Tibial artery (tissue), 4 donors: ENCODE data around the gene ESRRA.

ENCODE experiments used
- DNase-seq, 2 donors: peaks; one replicate each; pipeline ENCODE4 v3.0.0-alpha.2; 2019
- H3K27ac ChIP-seq, 2 donors: fragments of 200-600 bp; sonication (generic) in 1 of 2; 1 replicate in 1 of 2; 2 replicates in 1 of 2; pipeline ENCODE4 v1.5.1; 2018 to 2019; ENCODE audit warnings: mild to moderate bottlenecking in 1 of 2
- H3K27me3 ChIP-seq, 2 donors: fragments of 200-600 bp; sonication (generic) in 1 of 2; one replicate each; pipeline versions ENCODE4 v1.5.1 to v1.6.0; 2016 to 2019
- H3K36me3 ChIP-seq, 3 donors: fragments of 200-600 bp; sonication (generic) in 2 of 3; one replicate each; pipeline ENCODE4 v1.5.1; 2016 to 2019; ENCODE audit warnings: mild to moderate bottlenecking in 2 of 3
- H3K4me1 ChIP-seq, 4 donors: fragments of 200-600 bp; sonication (generic) in 2 of 4; 1 replicate in 3 of 4; 2 replicates in 1 of 4; pipeline ENCODE4 v1.5.1; 2016 to 2019
- H3K4me3 ChIP-seq, 2 donors: fragments of 200-600 bp; sonication (generic) in 1 of 2; 1 replicate in 1 of 2; 2 replicates in 1 of 2; pipeline ENCODE4 v1.5.1; 2018 to 2019; ENCODE audit warnings: mild to moderate bottlenecking in 2 of 2
- H3K9me3 ChIP-seq, 3 donors: fragments of 200-600 bp; sonication (generic) in 1 of 3; one replicate each; pipeline ENCODE4 v1.5.1; 2016 to 2019
- intact Hi-C: fragments of 100-400 bp; cut with DNase I; formaldehyde crosslinking; loops from one replicate; pipeline ENCODE4 v1.15.0; 2023; ENCODE audit warnings: low total_unique reads
- TF ChIP-seq, protein P1 (sequence below), 2 experiments: fragments of 200-600 bp in 1 of 2; fragments of 450-650 bp in 1 of 2; IDR thresholded peaks; one replicate each; pipeline ENCODE4 v1.5.1; 2017 to 2019; ENCODE audit warnings: antibody characterized with exemption in 2 of 2, mild to moderate bottlenecking in 1 of 2, moderate library complexity in 1 of 2

Gene ESRRA

GRCh38 chr11:64357904-64358535 is 52.7 kb downstream of the ESRRA start:
- TF ChIP-seq, protein P1, sequence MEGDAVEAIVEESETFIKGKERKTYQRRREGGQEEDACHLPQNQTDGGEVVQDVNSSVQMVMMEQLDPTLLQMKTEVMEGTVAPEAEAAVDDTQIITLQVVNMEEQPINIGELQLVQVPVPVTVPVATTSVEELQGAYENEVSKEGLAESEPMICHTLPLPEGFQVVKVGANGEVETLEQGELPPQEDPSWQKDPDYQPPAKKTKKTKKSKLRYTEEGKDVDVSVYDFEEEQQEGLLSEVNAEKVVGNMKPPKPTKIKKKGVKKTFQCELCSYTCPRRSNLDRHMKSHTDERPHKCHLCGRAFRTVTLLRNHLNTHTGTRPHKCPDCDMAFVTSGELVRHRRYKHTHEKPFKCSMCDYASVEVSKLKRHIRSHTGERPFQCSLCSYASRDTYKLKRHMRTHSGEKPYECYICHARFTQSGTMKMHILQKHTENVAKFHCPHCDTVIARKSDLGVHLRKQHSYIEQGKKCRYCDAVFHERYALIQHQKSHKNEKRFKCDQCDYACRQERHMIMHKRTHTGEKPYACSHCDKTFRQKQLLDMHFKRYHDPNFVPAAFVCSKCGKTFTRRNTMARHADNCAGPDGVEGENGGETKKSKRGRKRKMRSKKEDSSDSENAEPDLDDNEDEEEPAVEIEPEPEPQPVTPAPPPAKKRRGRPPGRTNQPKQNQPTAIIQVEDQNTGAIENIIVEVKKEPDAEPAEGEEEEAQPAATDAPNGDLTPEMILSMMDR (IDR thresholded peaks at IDR 0.05), result no peak
- no peak for DNase-seq
- Histone ChIP-seq H3K4me1 (peaks cover 0 to 51% (median 36%) of the 10 kb centered on the region in 4 donors), H3K27me3 (no peaks in the 10 kb centered on the region), H3K4me3 (peak overlapping the region; percentile 70 to 86), H3K27ac (peak overlapping the region; percentile 79 to 94), H3K36me3 (peaks cover 17 to 23% (median 22%) of the 10 kb centered on the region in 3 donors), H3K9me3 (no peaks in the 10 kb centered on the region)
- intact Hi-C loops, result no loop called here

DNA sequence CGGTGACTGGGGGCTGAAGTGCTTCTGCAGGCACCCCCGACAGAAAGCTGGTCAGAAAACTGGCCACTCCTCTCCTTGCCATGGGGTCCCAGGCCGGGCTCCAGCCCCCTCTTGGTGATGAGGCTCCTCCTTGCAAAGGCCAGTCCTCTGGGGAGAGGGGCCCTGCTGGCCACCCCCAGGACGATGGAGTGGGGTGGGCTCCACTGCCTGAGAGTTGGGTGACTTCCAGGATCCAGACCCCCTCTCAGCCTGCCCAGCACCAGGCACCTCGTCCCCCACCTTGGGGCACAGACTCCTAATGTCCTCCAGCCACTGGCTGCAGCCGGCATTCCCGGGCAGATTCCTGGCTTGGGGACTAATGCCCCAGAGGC is 53.2 kb downstream of the ESRRA start:
- H3K4me3 ChIP-seq, result peak overlapping the region; percentile 70 to 86
- DNase-seq, result peak in 1 of 2 donors; percentile 72
- H3K36me3 ChIP-seq, result peaks cover 21 to 28% (median 26%) of the 10 kb centered on the region in 3 donors
- H3K27ac ChIP-seq, result peak overlapping the region; percentile 79 to 94
- H3K27me3 ChIP-seq, result no peaks in the 10 kb centered on the region
- TF ChIP-seq, protein P1 (IDR thresholded peaks at IDR 0.05), result no peak
- peaks cover 0 to 51% (median 36%) of the 10 kb centered on the region in 4 donors for H3K4me1 ChIP-seq
- H3K9me3 ChIP-seq, result no peaks in the 10 kb centered on the region
- intact Hi-C loops, result no loop called here

DNA sequence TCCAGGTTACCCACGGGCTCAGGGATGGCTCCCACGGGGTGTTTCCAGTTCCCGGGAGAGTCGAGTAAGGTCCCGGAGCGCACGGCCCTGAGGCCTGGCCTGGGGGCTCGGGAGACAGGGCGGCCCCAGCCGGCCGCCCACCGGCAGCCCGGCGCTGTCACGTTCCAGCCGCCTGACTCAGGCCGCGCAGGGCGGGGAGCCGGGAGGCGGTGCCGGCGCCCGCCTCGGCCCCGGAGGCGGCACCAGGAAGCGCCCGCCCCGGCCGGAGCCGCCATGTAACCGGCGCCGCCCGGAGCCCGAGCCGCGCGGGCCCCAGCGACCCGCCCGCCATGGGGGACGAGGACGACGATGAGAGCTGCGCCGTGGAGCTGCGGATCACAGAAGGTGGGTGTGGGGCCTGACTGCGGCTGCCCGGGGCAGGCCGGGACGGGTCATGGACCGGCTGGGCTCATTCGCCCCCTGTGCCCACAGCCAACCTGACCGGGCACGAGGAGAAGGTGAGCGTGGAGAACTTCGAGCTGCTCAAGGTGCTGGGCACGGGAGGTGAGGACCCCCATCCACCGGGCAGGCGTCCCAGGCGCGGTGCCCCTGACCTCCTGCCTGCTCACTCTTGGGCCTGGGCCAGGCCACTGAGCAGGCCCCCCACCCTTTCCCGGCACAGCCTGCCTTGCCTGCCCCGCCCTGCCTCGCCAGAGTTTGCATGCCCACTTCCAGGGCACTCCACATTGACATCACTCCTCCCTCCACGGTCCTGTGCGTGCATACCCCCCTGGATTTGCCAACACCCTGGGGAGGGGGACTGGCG is 53.8 kb downstream of the ESRRA start, which contains the start of gene RPS6KA4:
Gene RPS6KA4, plus strand, starts transcription at position 256 of the 805 bp plus-strand sequence. Its CDS starts 74 bp downstream, at position 330.
- Histone ChIP-seq H3K4me3 (peak within 1 kb of the TSS; percentile 70 to 86), H3K27me3 (no peaks in the 10 kb centered on the region), H3K4me1 (peaks cover 0 to 51% (median 36%) of the 10 kb centered on the region in 4 donors), H3K36me3 (peaks cover 24 to 34% (median 30%) of the 10 kb centered on the region in 3 donors), H3K9me3 (no peaks in the 10 kb centered on the region), H3K27ac (peak within 1 kb of the TSS; percentile 79 to 94)
- TF ChIP-seq, protein P1 (IDR thresholded peaks at IDR 0.05), result peak in 1 of 2 experiments; percentile 29
- intact Hi-C loops, result no loop called here
- peak; percentile 53 to 84 for DNase-seq

- DNase-seq, result no peak
- Histone ChIP-seq H3K4me3 (peak overlapping the region; percentile 70 to 86), H3K27me3 (no peaks in the 10 kb centered on the region), H3K27ac (peak overlapping the region in 1 of 2 donors; percentile 94), H3K4me1 (peaks cover 0 to 45% (median 35%) of the 10 kb centered on the region in 4 donors), H3K36me3 (peaks cover 24 to 39% (median 38%) of the 10 kb centered on the region in 3 donors), H3K9me3 (no peaks in the 10 kb centered on the region)
- TF ChIP-seq, protein P1 (IDR thresholded peaks at IDR 0.05), result no peak
- intact Hi-C loops, result no loop called here
Observed at GRCh38 chr11:64359712-64360445, 54.6 kb downstream of the ESRRA start.

DNA sequence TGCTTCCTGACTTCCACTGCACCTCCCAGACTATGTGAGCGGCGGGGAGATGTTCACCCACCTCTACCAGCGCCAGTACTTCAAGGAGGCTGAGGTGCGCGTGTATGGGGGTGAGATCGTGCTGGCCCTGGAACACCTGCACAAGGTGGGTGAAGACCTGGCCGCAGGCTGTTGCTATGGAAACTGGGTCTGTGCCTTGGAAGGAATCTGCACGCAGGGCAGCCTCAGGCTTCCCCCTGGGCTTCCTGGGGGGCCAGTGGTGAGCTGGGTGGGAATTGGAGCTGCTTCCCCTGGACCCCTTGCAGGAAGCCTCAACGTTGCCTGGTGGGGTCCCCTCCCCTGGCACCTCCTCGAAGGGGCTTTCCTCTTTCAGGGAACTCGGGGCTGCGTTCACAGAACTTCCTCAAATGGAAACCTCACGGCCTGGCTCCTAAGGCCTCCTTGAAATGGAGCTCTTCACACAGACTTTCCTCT is 55.2 kb downstream of the ESRRA start:
- H3K4me3 ChIP-seq, result peak overlapping the region; percentile 70 to 86

More for the DNA sequence above, 55.2 kb downstream of the ESRRA start:
- Histone ChIP-seq H3K36me3 (peaks cover 30 to 45% (median 44%) of the 10 kb centered on the region in 3 donors), H3K27ac (no peak overlapping the region), H3K9me3 (no peaks in the 10 kb centered on the region), H3K27me3 (no peaks in the 10 kb centered on the region), H3K4me1 (peaks cover 0 to 39% (median 31%) of the 10 kb centered on the region in 4 donors)
- TF ChIP-seq, protein P1 (IDR thresholded peaks at IDR 0.05), result no peak
- intact Hi-C loops, result no loop called here
- no peak for DNase-seq
